SJCRH30 (cell line): ENCODE measurements around the gene KPNA1. TPM values are rescaled to one million over a fixed set of nuclear protein-coding genes. Genes with fewer than 3 reads are reported as not detected.

Source experiments
- DNase-seq, 2 experiments: peaks; one replicate each; pipeline ENCODE4 v3.0.0-alpha.2; 2015 to 2020
- H3K27ac ChIP-seq: fragments of 250-450 bp; sonication (Bioruptor Pico); 2 replicates; pipeline ENCODE4 v1.5.1; 2020; ENCODE audit warnings: mild to moderate bottlenecking, moderate library complexity
- H3K27me3 ChIP-seq: fragments of 250-450 bp; sonication (Bioruptor Pico); 2 replicates; pipeline ENCODE4 v1.5.1; 2020; ENCODE audit warnings: mild to moderate bottlenecking, moderate library complexity
- H3K36me3 ChIP-seq: fragments of 250-450 bp; sonication (Bioruptor Pico); 2 replicates; pipeline ENCODE4 v1.5.1; 2020; ENCODE audit warnings: mild to moderate bottlenecking, moderate library complexity
- H3K4me1 ChIP-seq: fragments of 250-450 bp; sonication (Bioruptor Pico); 2 replicates; pipeline ENCODE4 v1.5.1; 2020; ENCODE audit warnings: mild to moderate bottlenecking, moderate library complexity
- H3K4me3 ChIP-seq: fragments of 250-450 bp; sonication (Bioruptor Pico); 2 replicates; pipeline ENCODE4 v1.5.1; 2020; ENCODE audit warnings: mild to moderate bottlenecking, moderate library complexity
- H3K9me3 ChIP-seq: fragments of 250-450 bp; sonication (Bioruptor Pico); replicated peaks from 2 replicates; pipeline ENCODE4 v1.5.1; 2020; ENCODE audit warnings: mild to moderate bottlenecking, moderate library complexity
- total RNA-seq: library from RNA; depleted of rRNA; stranded (reverse); fragments of >200 nt; shearing (Covaris generic); gene quantifications from 2 replicates; pipeline ENCODE4 v1.2.3, GENCODE V29; 2014

KPNA1 gene
- total RNA-seq, 1 experiment from 2014 or later, result 43.6 TPM

- Histone ChIP-seq H3K27me3 (no peaks in the 10 kb centered on the region), H3K4me1 (no peaks in the 10 kb centered on the region), H3K4me3 (no peak overlapping the region), H3K27ac (no peak overlapping the region), H3K9me3 (no peaks in the 10 kb centered on the region; the same call in 1 of the 2 replicates), H3K36me3 (peaks cover 85% of the 10 kb centered on the region)
- no peak for DNase-seq
Observed at GRCh38 chr3:122435950-122436349, 78.8 kb downstream of the KPNA1 start.

DNA sequence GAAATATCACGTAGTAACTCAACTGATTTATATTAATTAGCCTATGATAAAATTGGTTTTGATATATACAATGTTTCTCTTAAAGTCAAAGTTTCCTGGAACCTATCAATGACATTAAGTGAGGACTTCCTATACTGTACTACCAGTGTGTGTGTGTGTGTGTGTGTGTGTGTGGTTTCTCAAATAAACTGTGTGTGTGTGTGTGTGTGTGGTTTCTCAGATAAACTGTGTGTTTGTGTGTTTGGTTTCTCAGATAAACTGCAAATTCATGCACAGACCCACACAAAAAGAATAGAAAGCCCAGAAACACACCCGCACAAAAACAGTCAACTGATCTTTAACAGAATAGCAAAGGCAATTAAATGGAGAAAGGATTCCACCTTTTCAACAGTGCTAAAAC is 84.4 kb downstream of the KPNA1 start:
- Histone ChIP-seq H3K27ac (no peak overlapping the region), H3K9me3 (no peaks in the 10 kb centered on the region), H3K4me1 (no peaks in the 10 kb centered on the region), H3K27me3 (no peaks in the 10 kb centered on the region), H3K4me3 (no peak overlapping the region), H3K36me3 (peaks cover 73% of the 10 kb centered on the region)
- no peak for DNase-seq

DNA sequence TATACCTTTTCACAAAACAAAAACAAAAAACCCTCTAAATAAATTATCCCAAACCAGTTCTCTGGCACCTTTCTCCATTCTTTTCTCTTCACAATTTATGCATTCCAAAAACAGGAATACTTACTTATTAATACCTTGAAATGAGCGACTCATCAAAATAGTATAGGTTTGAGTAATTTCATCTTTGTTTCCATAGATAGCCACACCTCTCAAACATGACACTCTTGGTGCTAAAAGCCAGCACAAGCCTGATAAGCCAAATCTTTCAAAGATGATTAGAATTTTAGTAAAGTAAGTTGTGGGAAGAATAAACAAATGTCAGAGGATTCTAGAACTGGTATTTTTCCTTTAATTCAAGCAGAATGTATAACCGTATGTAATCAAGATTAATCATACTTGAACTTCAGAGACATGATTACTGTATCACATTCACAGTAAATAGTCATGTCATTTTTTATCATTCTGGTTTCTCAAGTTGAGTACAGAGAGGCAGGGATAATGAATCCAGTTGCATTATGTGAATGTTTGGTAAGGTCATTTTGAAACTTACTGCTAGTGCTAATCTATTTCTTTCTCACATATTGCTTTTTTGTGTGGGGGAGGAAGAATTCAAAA is 86.8 kb downstream of the KPNA1 start:
- Histone ChIP-seq H3K4me3 (no peak overlapping the region), H3K4me1 (no peaks in the 10 kb centered on the region), H3K27ac (no peak overlapping the region), H3K27me3 (no peaks in the 10 kb centered on the region), H3K9me3 (no peaks in the 10 kb centered on the region), H3K36me3 (peaks cover 70% of the 10 kb centered on the region)
- no peak for DNase-seq

DNA sequence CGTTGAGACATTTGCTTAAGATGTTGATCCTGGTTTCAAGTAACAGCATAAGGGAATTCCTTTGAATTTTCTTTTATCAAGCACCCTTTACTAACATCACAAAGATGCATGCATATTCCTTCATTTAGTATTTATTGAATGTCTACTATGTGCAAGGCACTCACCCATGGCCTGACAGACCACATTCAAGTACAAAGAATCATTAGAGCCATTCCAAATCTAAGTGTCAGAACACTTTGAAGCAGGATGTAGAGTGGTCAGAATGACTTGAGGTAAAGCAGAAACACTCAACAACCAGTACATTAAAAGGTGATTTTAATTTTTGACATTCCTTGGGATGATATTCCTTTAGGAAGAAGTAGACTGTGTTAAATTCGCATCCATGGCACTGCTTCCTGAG is 92.9 kb downstream of the KPNA1 start:
- H3K27ac ChIP-seq, result no peak overlapping the region
- H3K4me3 ChIP-seq, result no peak overlapping the region
- H3K27me3 ChIP-seq, result no peaks in the 10 kb centered on the region
- DNase-seq, result no peak
- H3K9me3 ChIP-seq, result no peaks in the 10 kb centered on the region
- no peaks in the 10 kb centered on the region for H3K4me1 ChIP-seq
- peaks cover 36% of the 10 kb centered on the region for H3K36me3 ChIP-seq

GRCh38 chr3:122421101-122421500 is 93.6 kb downstream of the KPNA1 start:
- DNase-seq, result no peak
- peaks cover 29% of the 10 kb centered on the region for H3K36me3 ChIP-seq

DNA sequence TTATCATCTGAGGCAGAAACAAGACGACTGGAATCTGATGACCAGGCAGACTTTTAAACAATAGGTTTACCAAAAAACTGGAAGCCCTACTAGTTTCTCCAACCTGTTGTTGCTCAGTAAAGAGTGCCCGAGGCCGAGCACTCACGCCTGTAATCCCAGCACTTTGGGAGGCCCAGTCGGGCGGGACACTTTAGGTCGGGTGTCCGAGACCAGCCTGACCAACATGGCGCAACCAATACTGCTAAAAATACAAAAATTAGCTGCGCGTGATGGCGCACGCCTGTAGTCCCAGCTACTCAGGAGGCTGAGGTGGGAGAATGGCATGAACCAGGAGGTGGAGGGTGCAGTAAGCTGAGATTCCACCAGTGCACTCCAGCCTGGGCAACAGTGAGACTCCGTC is 97.8 kb downstream of the KPNA1 start:
- H3K9me3 ChIP-seq, result no peaks in the 10 kb centered on the region
- no peaks in the 10 kb centered on the region for H3K36me3 ChIP-seq
- H3K27me3 ChIP-seq, result no peaks in the 10 kb centered on the region
- peak overlapping the region; percentile 67 for H3K4me3 ChIP-seq
- peak in 1 of 2 experiments; percentile 2 for DNase-seq
- H3K27ac ChIP-seq, result no peak overlapping the region; the same call in 1 of the 2 replicates
- no peaks in the 10 kb centered on the region; the same call in 1 of the 2 replicates for H3K4me1 ChIP-seq

More at GRCh38 chr3:122421101-122421500, 93.6 kb downstream of the KPNA1 start:
- no peak overlapping the region for H3K4me3 ChIP-seq
- no peaks in the 10 kb centered on the region for H3K27me3 ChIP-seq
- no peaks in the 10 kb centered on the region for H3K9me3 ChIP-seq
- no peaks in the 10 kb centered on the region for H3K4me1 ChIP-seq
- no peak overlapping the region for H3K27ac ChIP-seq

DNA sequence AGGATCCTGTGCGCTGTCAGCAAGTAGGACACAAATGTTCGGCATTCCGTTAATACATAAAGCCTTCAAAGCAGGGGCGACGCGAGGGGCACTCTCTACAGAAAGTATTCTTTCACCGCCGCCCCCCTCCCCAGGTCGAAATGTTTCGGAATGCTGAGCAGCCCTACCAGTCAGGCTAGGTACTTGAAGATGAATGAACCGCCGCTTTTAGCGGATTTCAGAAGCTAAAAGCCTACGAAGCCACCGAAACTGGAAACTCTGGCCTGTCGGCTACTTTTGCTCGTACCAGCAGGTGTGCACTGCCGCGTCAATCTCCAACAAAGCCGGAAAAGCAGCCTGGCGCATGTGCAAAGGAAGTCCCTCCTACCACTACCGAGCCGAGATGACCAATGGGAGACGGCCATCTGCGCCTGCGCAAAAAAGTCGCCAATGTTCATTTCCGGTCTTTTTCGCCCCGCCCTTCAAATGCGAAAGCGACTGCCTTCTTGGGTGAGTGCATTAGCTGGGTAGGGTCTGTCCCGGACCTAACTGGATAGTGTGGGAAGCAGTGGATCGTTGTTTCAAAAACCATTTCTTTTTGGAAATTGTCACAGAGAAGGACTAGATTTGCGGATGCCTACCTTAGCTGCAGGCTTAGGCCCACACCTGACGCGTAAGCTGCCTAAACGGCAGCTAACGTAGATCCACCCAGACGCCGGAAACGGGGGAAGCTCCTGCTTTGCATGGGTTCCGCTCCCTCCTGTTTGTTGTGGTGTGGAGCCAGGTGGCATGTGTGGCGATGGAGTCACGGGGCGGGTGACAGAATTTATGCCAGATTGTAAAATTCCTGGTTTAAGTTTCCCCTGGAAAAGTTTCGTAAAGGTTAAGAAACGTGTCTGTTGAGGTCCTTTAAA is 98.7 kb downstream of the KPNA1 start, which contains the start of gene WDR5B:
Gene WDR5B, minus strand, starts transcription at position 301 of the 893 bp plus-strand sequence. CDS start 534 bp downstream, outside the sequence.
- Histone ChIP-seq H3K4me1 (no peaks in the 10 kb centered on the region; the same call in 1 of the 2 replicates), H3K27ac (peak within 1 kb of the TSS; percentile 54), H3K9me3 (no peaks in the 10 kb centered on the region), H3K27me3 (no peaks in the 10 kb centered on the region), H3K4me3 (peak within 1 kb of the TSS; percentile 67), H3K36me3 (no peaks in the 10 kb centered on the region; the same call in 1 of the 2 replicates)
- DNase-seq, result peak; percentile 97 to 99

- DNase-seq, result peak; percentile 45 to 64
- H3K27ac ChIP-seq, result peak overlapping the region; percentile 54
- H3K4me3 ChIP-seq, result peak overlapping the region; percentile 67
- H3K27me3 ChIP-seq, result no peaks in the 10 kb centered on the region
- no peaks in the 10 kb centered on the region; the same call in 1 of the 2 replicates for H3K4me1 ChIP-seq
- no peaks in the 10 kb centered on the region for H3K9me3 ChIP-seq
- no peaks in the 10 kb centered on the region; the same call in 1 of the 2 replicates for H3K36me3 ChIP-seq
Observed at GRCh38 chr3:122415104-122415744, 99.5 kb downstream of the KPNA1 start.

DNA sequence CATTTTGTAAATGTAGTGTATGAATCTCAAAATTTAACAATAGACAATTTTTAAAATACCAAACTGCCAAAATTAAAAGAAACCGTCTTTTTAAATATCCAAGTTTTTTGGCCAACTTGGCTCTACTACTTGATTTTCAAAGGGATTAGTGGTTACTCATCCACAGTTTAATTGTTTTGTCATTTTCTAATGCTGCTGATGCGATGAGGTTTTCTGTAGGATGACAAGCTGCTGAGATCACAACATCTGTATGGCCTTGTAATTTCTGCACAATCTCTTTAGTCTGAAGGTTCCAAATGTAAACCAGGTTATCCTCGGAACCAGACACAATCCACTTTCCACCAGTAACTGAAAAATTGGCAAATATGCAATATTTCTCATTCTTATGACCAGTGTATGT is 100.3 kb downstream of the KPNA1 start:
- DNase-seq, result no peak
- H3K9me3 ChIP-seq, result no peaks in the 10 kb centered on the region
- no peaks in the 10 kb centered on the region; the same call in 1 of the 2 replicates for H3K4me1 ChIP-seq
- no peaks in the 10 kb centered on the region for H3K27me3 ChIP-seq
- H3K27ac ChIP-seq, result no peak overlapping the region
- peaks cover 4% of the 10 kb centered on the region; the same call in 1 of the 2 replicates for H3K36me3 ChIP-seq
- no peak overlapping the region for H3K4me3 ChIP-seq

DNA sequence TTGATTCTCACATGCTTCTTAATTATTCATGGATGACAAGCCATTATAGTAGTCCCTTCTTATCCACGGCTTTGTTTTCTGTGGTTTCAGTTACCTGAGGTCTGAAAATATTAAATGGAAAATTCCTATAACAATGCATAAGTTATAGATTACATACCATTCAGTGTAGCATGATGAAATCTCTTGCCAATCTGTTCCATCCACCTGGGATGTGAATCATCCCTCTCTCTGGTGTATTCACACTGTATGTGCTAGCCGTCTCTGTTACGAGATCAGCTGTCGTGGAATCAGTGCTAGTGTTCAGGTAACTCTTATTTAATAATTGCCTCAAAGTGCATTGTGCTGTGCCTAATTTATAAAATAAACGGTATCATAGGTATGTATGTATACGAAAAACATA is 104.1 kb downstream of the KPNA1 start:
- DNase-seq, result no peak
- H3K27me3 ChIP-seq, result no peaks in the 10 kb centered on the region

GRCh38 chr3:122410111-122410510 is 104.6 kb downstream of the KPNA1 start:
- peaks cover 4% of the 10 kb centered on the region; the same call in 1 of the 2 replicates for H3K36me3 ChIP-seq
- no peak for DNase-seq
- no peak overlapping the region for H3K4me3 ChIP-seq
- H3K9me3 ChIP-seq, result no peaks in the 10 kb centered on the region
- no peaks in the 10 kb centered on the region for H3K27me3 ChIP-seq
- H3K4me1 ChIP-seq, result no peaks in the 10 kb centered on the region; the same call in 1 of the 2 replicates
- no peak overlapping the region for H3K27ac ChIP-seq

More for the DNA sequence above, 104.1 kb downstream of the KPNA1 start:
- H3K4me1 ChIP-seq, result no peaks in the 10 kb centered on the region; the same call in 1 of the 2 replicates
- no peak overlapping the region for H3K27ac ChIP-seq
- no peaks in the 10 kb centered on the region for H3K9me3 ChIP-seq
- no peak overlapping the region for H3K4me3 ChIP-seq
- H3K36me3 ChIP-seq, result peaks cover 4% of the 10 kb centered on the region; the same call in 1 of the 2 replicates

DNA sequence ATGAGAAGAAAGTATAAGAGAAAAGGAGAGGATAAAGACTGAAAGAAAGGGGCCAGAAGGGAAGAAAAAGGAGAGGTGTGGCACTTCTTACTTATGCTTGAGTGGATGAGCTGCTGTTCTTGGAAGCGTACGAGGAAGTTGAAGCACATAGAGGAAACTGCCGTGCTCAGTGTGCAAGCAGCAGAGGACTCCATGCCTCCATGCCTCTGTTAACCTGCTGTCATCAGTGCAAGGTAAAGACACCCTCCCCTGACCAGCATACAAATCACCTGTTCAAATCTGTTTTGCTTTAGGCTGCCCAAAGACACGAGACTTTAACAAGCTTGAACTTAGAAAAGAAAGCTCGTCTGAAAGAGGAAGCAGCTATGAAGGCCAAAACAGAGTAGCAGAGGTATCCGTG is 105.3 kb downstream of the KPNA1 start:
- H3K36me3 ChIP-seq, result peaks cover 8% of the 10 kb centered on the region

GRCh38 chr3:122407946-122408345 is 106.8 kb downstream of the KPNA1 start:
- peaks cover 11% of the 10 kb centered on the region for H3K36me3 ChIP-seq
- H3K27me3 ChIP-seq, result no peaks in the 10 kb centered on the region
- H3K4me1 ChIP-seq, result no peaks in the 10 kb centered on the region
- no peak overlapping the region for H3K4me3 ChIP-seq
- H3K27ac ChIP-seq, result no peak overlapping the region
- no peak for DNase-seq
- no peaks in the 10 kb centered on the region for H3K9me3 ChIP-seq

More for the DNA sequence above, 105.3 kb downstream of the KPNA1 start:
- Histone ChIP-seq H3K27ac (no peak overlapping the region), H3K9me3 (no peaks in the 10 kb centered on the region), H3K4me1 (no peaks in the 10 kb centered on the region), H3K27me3 (no peaks in the 10 kb centered on the region), H3K4me3 (no peak overlapping the region)
- DNase-seq, result no peak

- H3K27me3 ChIP-seq, result no peaks in the 10 kb centered on the region
- H3K27ac ChIP-seq, result no peak overlapping the region
- H3K4me3 ChIP-seq, result no peak overlapping the region
- DNase-seq, result no peak
- no peaks in the 10 kb centered on the region for H3K9me3 ChIP-seq
- H3K4me1 ChIP-seq, result no peaks in the 10 kb centered on the region
- peaks cover 11% of the 10 kb centered on the region for H3K36me3 ChIP-seq
Observed at GRCh38 chr3:122406198-122406597, 108.5 kb downstream of the KPNA1 start.
